Hepatocyte (in vitro differentiated cells): ENCODE measurements around the gene SNCAIP.

Source experiments
- EZH2 ChIP-seq: fragments of 200-600 bp; sonication (generic); IDR thresholded peaks from 2 replicates; pipeline ENCODE4 v1.6.1; 2016; ENCODE audit warnings: antibody characterized with exemption, mild to moderate bottlenecking, borderline replicate concordance
- EZH2phosphoT487 ChIP-seq: fragments of 200-600 bp; sonication (generic); IDR thresholded peaks from one replicate; pipeline ENCODE4 v1.6.1; 2018; ENCODE audit warnings: antibody characterized with exemption, mild to moderate bottlenecking, low read depth, moderate library complexity; ENCODE audit not compliant: unreplicated experiment, severe bottlenecking
- TF ChIP-seq, protein P1 (sequence below): fragments of 200-600 bp; sonication (generic); IDR thresholded peaks from 2 replicates; pipeline ENCODE4 v1.5.1; 2016; ENCODE audit warnings: antibody characterized with exemption, mild to moderate bottlenecking; ENCODE audit not compliant: poor library complexity

DNA sequence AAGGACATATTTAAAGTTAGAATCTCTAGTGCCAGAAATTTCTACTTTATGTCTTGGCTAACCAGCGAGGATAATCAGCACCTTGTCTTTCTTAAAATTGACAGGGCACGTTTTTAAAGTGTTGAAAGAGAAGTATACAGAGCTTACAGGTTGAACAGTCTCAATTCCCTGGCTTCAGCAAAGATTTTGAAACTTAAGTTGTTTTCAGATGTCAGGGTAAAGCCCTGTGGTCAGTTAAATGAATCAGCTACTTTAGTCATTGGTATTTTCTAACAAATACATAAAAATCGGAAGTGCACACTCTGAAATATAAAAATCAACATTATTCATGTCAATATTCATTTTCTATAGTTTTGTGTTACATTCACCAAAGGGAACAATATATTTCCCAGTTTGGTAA, 29.1 kb downstream of the SNCAIP start:
- TF ChIP-seq, protein P1, sequence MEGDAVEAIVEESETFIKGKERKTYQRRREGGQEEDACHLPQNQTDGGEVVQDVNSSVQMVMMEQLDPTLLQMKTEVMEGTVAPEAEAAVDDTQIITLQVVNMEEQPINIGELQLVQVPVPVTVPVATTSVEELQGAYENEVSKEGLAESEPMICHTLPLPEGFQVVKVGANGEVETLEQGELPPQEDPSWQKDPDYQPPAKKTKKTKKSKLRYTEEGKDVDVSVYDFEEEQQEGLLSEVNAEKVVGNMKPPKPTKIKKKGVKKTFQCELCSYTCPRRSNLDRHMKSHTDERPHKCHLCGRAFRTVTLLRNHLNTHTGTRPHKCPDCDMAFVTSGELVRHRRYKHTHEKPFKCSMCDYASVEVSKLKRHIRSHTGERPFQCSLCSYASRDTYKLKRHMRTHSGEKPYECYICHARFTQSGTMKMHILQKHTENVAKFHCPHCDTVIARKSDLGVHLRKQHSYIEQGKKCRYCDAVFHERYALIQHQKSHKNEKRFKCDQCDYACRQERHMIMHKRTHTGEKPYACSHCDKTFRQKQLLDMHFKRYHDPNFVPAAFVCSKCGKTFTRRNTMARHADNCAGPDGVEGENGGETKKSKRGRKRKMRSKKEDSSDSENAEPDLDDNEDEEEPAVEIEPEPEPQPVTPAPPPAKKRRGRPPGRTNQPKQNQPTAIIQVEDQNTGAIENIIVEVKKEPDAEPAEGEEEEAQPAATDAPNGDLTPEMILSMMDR = no peak
- TF ChIP-seq EZH2phosphoT487 (no peak), EZH2 (no peak)
